Duodenal mucosa (tissue), 2 donors: Measurements from ENCODE around the gene LPAR2.
A peak's percentile ranks its signal among the peaks of the same experiment; 100 is the strongest.
"Not testable (repeated sequence)": the region's sequence is repeated elsewhere in the genome, so short reads cannot be mapped to it uniquely, and the experiment has no call there.

Source experiments
- H3K27ac ChIP-seq: one replicate; pipeline ENCODE4 v1.7.0; 2013; ENCODE audit warnings: low read depth, low read length
- H3K27me3 ChIP-seq, 2 donors: one replicate each; pipeline ENCODE4 v1.7.0; 2013; ENCODE audit warnings: low read length in 2 of 2, control low read depth in 1 of 2; ENCODE audit not compliant: insufficient read depth in 2 of 2, control insufficient read depth in 1 of 2
- H3K36me3 ChIP-seq, 2 donors: one replicate each; pipeline ENCODE4 v1.7.0; 2013; ENCODE audit warnings: low read length in 2 of 2, control low read depth in 1 of 2; ENCODE audit not compliant: insufficient read depth in 2 of 2, control insufficient read depth in 1 of 2
- H3K4me1 ChIP-seq, 2 donors: one replicate each; pipeline ENCODE4 v1.7.0; 2013; ENCODE audit warnings: low read length in 2 of 2, control low read depth in 1 of 2; ENCODE audit not compliant: insufficient read depth in 2 of 2, control insufficient read depth in 1 of 2
- H3K4me3 ChIP-seq, 2 donors: one replicate each; pipeline ENCODE4 v1.7.0; 2013; ENCODE audit warnings: low read length in 2 of 2, low read depth in 1 of 2
- H3K9ac ChIP-seq, 2 donors: one replicate each; pipeline ENCODE4 v1.7.0; 2013; ENCODE audit warnings: low read length in 2 of 2, low read depth in 1 of 2
- H3K9me3 ChIP-seq, 2 donors: one replicate each; pipeline ENCODE4 v1.7.0; 2013; ENCODE audit warnings: low read length in 2 of 2, control low read depth in 1 of 2; ENCODE audit not compliant: control insufficient read depth in 1 of 2

The LPAR2 gene

DNA sequence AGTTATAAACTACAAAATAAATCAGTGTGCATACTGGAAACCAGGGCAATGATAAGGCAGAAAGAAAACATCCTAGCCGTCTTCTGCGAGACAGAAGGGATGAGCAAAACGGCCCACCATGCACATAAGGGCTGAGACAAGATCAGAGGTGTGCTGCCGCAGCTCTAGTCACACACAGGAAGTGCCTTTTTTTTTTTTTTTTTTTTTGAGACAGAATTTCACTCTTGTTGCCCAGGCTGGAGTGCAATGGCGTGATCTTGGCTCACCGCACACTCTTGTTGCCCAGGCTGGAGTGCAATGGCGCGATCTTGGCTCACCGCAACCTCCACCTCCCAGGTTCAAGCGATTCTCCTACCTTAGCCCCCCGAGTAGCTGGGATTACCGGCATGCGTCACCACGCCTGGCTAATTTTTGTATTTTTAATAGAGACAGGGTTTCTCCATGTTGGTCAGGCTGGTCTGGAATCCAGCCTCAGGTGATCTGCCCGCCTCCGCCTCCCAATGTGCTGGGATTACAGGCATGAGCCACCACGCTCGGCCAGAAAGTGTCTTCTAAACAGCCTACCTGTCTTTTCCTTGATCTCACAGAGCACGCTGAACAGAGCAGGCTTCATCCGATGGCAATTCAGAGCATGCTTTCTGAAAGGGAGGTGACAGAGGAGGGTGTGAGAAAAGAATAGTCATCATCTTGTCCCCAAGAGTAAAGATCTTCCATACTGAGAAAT, 29.1 kb downstream of the LPAR2 start:
- peaks cover 0 to 23% of the 10 kb centered on the region in 2 donors for H3K4me1 ChIP-seq
- not testable (repeated sequence) for H3K36me3 ChIP-seq, H3K9me3 ChIP-seq, H3K9ac ChIP-seq, H3K27ac ChIP-seq, H3K27me3 ChIP-seq, H3K4me3 ChIP-seq

DNA sequence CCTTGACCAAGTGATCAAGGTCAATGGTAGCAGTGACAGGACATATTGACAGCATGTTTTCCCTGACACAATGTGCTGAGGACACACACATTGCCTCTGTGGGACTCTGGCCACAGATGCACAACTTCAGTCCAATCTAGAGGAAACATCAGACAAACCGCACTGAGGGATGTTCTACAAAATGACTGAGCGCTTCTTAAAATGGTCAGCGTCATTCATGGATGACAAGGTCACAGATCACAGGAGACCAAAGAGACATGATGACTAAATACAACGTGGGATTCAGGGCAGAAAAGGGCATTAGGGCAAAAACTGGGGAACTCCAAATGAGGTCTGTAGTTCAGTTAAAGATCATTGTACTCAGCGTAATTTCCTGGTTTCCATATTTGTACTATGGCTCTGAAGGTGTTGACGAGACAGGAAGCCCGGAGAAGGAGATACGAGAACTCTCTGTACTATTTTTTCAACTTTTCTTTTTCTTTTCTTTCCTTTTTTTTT, 30.2 kb downstream of the LPAR2 start:
- Histone ChIP-seq H3K9ac (no peak overlapping the region), H3K4me3 (no peak overlapping the region), H3K9me3 (no peaks in the 10 kb centered on the region), H3K36me3 (no peaks in the 10 kb centered on the region), H3K27ac (no peak overlapping the region), H3K27me3 (no peaks in the 10 kb centered on the region), H3K4me1 (peaks cover 0 to 22% of the 10 kb centered on the region in 2 donors)

DNA sequence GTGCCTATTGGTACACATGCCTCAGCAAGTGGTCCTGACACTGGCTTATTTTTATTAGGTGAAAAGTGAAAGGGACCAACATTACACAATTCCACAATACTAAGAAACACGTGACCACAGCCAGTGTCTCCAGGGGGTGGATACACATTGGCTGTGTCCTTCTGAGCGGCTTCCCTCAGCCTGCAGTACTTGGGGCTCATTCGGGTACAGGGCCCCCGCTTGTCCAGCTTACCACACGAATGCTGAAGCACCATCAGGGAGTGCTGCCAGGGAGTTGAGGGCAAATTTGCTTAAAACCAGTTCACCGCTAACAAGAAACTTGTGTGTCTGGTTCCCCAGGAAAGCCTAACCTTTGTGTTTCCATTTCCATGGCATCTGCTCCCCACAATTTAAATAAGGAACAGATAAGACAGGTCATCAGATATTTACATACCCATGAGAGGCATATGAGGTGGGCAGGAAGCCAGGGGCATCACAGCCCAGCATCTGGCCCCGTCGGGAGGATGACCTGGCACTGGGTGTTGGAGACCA, 32.8 kb downstream of the LPAR2 start:
- Histone ChIP-seq H3K36me3 (no peaks in the 10 kb centered on the region), H3K9ac (peak overlapping the region in 1 of 2 donors; percentile 18), H3K27me3 (no peaks in the 10 kb centered on the region), H3K27ac (no peak overlapping the region), H3K9me3 (no peaks in the 10 kb centered on the region), H3K4me3 (no peak overlapping the region), H3K4me1 (peaks cover 12 to 17% of the 10 kb centered on the region in 2 donors)

DNA sequence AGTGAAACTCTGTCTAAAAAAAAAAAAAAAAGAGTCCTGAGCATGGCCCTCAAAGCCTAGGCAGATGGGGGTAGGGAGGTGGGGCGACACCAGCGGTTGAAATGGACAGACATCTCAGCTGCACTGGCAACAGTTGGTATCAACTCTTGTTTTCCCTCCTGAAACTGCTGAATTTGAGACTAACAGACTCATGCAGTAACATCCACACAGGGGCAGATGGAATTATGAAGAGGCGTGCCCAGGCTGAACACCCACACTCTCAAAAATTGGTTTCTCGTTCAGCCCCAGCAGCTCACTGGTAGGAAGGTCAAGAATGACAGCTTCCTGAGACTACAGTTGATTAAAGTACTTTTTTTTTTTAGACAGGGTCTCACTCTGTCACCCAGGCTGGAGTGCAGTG, 33.6 kb downstream of the LPAR2 start:
- H3K27ac ChIP-seq = no peak overlapping the region
- H3K4me1 ChIP-seq = peaks cover 12 to 17% of the 10 kb centered on the region in 2 donors
- H3K4me3 ChIP-seq = no peak overlapping the region
- H3K36me3 ChIP-seq = no peaks in the 10 kb centered on the region
- H3K9ac ChIP-seq = no peak overlapping the region
- no peaks in the 10 kb centered on the region for H3K9me3 ChIP-seq
- no peaks in the 10 kb centered on the region for H3K27me3 ChIP-seq

DNA sequence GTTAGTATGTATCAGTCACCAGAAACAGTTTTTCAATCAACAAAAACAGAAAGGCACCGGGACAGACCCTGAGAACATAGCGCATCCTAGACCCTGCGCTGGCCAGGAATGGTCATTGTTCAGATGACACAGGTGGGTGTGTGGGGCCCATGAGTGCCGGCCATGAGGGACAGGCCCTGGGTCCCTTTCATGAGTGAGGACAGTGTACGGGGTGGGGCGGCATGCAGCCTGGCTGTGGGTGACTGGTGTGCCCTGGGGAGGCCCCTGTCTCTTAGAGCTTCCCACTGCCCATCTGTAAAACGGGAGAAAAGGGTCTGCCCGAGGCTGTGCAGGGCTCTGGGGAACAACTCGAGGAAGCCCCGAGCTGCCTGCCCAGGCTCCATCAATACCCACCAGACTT, 35.3 kb downstream of the LPAR2 start:
- no peaks in the 10 kb centered on the region for H3K36me3 ChIP-seq
- no peak overlapping the region for H3K27ac ChIP-seq
- no peak overlapping the region for H3K9ac ChIP-seq
- H3K27me3 ChIP-seq = no peaks in the 10 kb centered on the region
- peaks cover 12 to 17% of the 10 kb centered on the region in 2 donors for H3K4me1 ChIP-seq
- H3K4me3 ChIP-seq = no peak overlapping the region
- H3K9me3 ChIP-seq = no peaks in the 10 kb centered on the region

DNA sequence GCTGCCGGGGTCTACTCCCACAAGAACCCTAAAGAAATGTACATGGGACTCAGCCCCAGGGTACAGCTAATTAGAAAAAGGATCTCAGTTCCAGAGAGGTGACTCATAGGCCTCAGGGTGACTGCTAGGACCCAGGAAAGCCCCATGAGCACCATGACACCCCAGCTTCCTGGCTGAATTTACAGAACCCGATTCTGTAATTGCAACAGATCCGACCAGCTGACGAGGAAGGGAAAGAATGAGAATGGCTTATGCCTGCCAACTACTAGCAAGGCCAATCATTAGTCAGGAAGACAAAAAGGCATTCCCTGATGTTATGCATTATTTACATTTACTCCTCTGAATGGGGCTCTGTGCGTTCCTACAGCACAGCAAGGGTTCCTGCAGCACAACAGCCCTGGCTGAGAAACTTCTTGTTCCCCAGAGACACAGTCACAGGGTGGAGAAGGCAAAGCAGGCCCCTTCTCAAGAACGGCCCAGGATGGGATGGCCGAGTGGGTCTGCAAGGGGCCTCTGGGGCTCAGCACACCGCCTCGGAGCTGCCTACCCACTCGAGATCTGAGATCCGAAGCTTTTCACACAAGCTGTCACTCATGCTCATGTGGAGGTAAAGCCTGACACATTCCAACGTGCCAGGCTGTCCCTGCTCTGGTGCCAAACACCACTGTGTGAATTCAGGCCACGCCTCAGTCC, 36.7 kb downstream of the LPAR2 start:
- H3K9me3 ChIP-seq = no peaks in the 10 kb centered on the region
- no peaks in the 10 kb centered on the region for H3K36me3 ChIP-seq
- no peak overlapping the region for H3K9ac ChIP-seq
- peak overlapping the region in 1 of 2 donors; percentile 3 for H3K4me3 ChIP-seq
- peak overlapping the region; percentile 39 for H3K27ac ChIP-seq
- H3K27me3 ChIP-seq = no peaks in the 10 kb centered on the region
- H3K4me1 ChIP-seq = peaks cover 12 to 17% of the 10 kb centered on the region in 2 donors

DNA sequence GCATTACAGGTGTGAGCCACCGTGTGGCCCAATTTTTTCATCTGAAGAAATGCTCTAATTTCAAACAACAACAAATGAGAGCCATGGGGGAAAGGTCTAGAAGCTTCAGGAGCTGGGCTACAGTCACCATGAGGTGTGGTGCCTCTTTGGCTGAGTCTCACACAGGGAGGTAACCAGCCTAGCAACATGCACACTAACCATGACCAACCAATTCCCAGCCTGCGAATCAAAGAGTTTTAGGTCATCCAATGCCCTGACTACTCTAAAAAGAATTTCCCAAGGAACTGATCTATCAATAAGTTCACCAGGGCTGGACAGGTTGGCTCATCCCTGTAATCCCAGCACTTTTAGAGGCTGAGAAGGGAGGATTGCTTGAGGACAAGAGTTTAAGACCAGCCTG, 39.5 kb downstream of the LPAR2 start:
- no peak overlapping the region for H3K9ac ChIP-seq
- H3K4me3 ChIP-seq = no peak overlapping the region
- peaks cover 12 to 16% of the 10 kb centered on the region in 2 donors for H3K4me1 ChIP-seq
- no peak overlapping the region for H3K27ac ChIP-seq
- no peaks in the 10 kb centered on the region for H3K36me3 ChIP-seq
- H3K9me3 ChIP-seq = no peaks in the 10 kb centered on the region
- no peaks in the 10 kb centered on the region for H3K27me3 ChIP-seq

DNA sequence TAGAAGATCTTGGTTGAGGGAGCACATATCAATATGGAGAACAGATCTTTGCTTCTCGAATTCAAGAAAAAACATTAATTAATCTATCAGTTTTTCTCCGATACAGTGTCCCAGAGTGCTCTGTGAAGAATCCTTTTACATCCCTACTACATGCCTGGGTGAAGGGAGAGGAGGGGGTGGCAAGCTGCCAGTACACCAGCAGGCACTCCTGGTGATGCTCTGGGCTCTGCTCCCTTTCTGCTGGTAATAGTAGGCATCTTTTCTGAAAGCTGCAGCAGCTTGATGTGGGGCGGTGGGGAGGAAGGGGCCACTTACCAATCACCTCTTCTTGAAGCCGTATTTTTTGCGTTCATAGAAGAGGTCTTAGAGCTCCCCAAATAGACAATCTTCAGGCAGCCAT, 40.2 kb downstream of the LPAR2 start:
- Histone ChIP-seq H3K4me1 (peaks cover 12 to 16% of the 10 kb centered on the region in 2 donors), H3K27me3 (no peaks in the 10 kb centered on the region), H3K9ac (no peak overlapping the region), H3K4me3 (no peak overlapping the region), H3K9me3 (no peaks in the 10 kb centered on the region), H3K36me3 (no peaks in the 10 kb centered on the region), H3K27ac (no peak overlapping the region)

DNA sequence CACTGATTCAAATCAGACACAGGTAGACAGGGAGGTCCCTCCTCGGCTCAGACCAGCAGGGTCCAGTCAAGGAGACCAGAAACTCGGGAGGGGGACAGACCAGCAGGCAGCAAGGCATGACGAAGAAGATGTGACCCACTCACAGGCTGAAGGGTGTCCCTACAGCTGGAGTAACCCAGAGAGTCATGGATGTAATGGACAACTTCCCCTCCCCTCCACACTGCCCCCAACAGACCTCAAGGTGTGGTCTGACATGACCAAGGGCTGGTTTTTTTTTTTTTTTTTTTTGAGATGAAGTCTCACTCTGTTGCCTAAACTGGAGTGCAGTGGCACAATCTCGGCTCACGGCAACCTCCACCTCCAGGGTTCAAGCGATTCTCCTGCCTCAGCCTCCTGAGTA, 43.7 kb downstream of the LPAR2 start:
- Histone ChIP-seq H3K27me3 (no peaks in the 10 kb centered on the region), H3K9me3 (no peaks in the 10 kb centered on the region)

DNA sequence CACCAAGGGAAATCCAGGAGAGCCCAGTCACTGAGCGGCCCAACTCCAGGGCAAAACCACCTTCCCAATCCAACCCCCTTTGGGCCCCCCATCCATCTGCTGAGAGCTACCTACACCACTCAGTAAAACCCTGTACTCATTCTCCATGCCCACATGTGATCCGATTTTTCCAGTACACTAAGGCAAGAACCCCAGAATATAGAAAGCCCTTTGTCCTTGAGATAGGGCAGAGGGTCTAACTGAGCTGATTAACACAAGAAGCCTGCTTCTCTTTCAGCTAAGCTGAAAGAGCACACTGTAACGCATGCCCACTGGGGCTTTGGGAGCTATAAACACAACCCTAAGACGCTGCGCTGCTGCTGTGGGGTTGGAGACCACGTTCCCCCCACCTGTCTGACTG, 45.5 kb downstream of the LPAR2 start:
- H3K4me1 ChIP-seq = peaks cover 13 to 28% of the 10 kb centered on the region in 2 donors
- no peak overlapping the region for H3K27ac ChIP-seq
- no peaks in the 10 kb centered on the region for H3K9me3 ChIP-seq
- no peaks in the 10 kb centered on the region for H3K27me3 ChIP-seq
- H3K4me3 ChIP-seq = no peak overlapping the region
- H3K36me3 ChIP-seq = no peaks in the 10 kb centered on the region
- H3K9ac ChIP-seq = no peak overlapping the region

More for the DNA sequence above, 43.7 kb downstream of the LPAR2 start:
- Histone ChIP-seq H3K4me1 (peaks cover 13 to 28% of the 10 kb centered on the region in 2 donors), H3K9ac (no peak overlapping the region), H3K4me3 (no peak overlapping the region), H3K36me3 (no peaks in the 10 kb centered on the region), H3K27ac (no peak overlapping the region)
